ENCODE data around the gene ZBTB34.
"Not testable (repeated sequence)": the region's sequence is repeated elsewhere in the genome, so short reads cannot be mapped to it uniquely, and the experiment has no call there.

ZBTB34 gene

GRCh38 chr9:126860077-126860756, at the start of gene ZBTB34:
TSS of gene ZBTB34 (plus strand) at chr9:126860639. CDS start at chr9:126879400, 18,761 bp downstream.
- peak; percentile 53 for DNase-seq (ENCODE audit: low read depth)

- DNase-seq (ENCODE audit: low read depth), result no peak
These were observed 47.4 kb upstream of the ZBTB34 start for GRCh38 chr9:126813072-126813471.

GRCh38 chr9:126814091-126814490, 46.3 kb upstream of the ZBTB34 start:
- DNase-seq (ENCODE audit: low read depth), result no peak

GRCh38 chr9:126817615-126818014, 42.8 kb upstream of the ZBTB34 start:
- not testable (repeated sequence) for DNase-seq (ENCODE audit: low read depth)

GRCh38 chr9:126818482-126818881, 42.0 kb upstream of the ZBTB34 start:
- DNase-seq (ENCODE audit: low read depth), result no peak

- DNase-seq (ENCODE audit: low read depth), result no peak
These were observed 41.0 kb upstream of the ZBTB34 start for GRCh38 chr9:126819482-126819881.

GRCh38 chr9:126822278-126822677, 38.2 kb upstream of the ZBTB34 start:
- no peak for DNase-seq (ENCODE audit: low read depth)

GRCh38 chr9:126822873-126823272, 37.6 kb upstream of the ZBTB34 start:
- no peak for DNase-seq (ENCODE audit: low read depth)

- DNase-seq (ENCODE audit: low read depth), result not testable (repeated sequence)
These were observed 36.4 kb upstream of the ZBTB34 start for GRCh38 chr9:126824052-126824451.

- DNase-seq (ENCODE audit: low read depth), result no peak
These were observed 33.2 kb upstream of the ZBTB34 start for GRCh38 chr9:126827227-126827626.

- no peak for DNase-seq (ENCODE audit: low read depth)
These were observed 31.4 kb upstream of the ZBTB34 start for GRCh38 chr9:126829035-126829434.

GRCh38 chr9:126830827-126831226, 29.6 kb upstream of the ZBTB34 start:
- no peak for DNase-seq (ENCODE audit: low read depth)

- DNase-seq (ENCODE audit: low read depth), result no peak
These were observed 28.0 kb upstream of the ZBTB34 start for GRCh38 chr9:126832440-126832839.

GRCh38 chr9:126833020-126833419, 27.4 kb upstream of the ZBTB34 start:
- DNase-seq (ENCODE audit: low read depth), result no peak

- DNase-seq (ENCODE audit: low read depth), result no peak
These were observed 26.6 kb upstream of the ZBTB34 start for GRCh38 chr9:126833710-126834345.

GRCh38 chr9:126834672-126835071, 25.8 kb upstream of the ZBTB34 start:
- DNase-seq (ENCODE audit: low read depth), result no peak

GRCh38 chr9:126836216-126836615, 24.2 kb upstream of the ZBTB34 start:
- DNase-seq (ENCODE audit: low read depth), result no peak

GRCh38 chr9:126838055-126838811, 22.2 kb upstream of the ZBTB34 start:
- no peak for DNase-seq (ENCODE audit: low read depth)

- DNase-seq (ENCODE audit: low read depth), result no peak
These were observed 21.5 kb upstream of the ZBTB34 start for GRCh38 chr9:126838895-126839294.

- no peak for DNase-seq (ENCODE audit: low read depth)
These were observed 21.1 kb upstream of the ZBTB34 start for GRCh38 chr9:126839301-126839700.

GRCh38 chr9:126842220-126842842, 18.1 kb upstream of the ZBTB34 start:
- no peak for DNase-seq (ENCODE audit: low read depth)

- DNase-seq (ENCODE audit: low read depth), result no peak
These were observed 17.3 kb upstream of the ZBTB34 start for GRCh38 chr9:126842977-126843799.

Data from stimulated activated CD8-positive, alpha-beta memory T cell treated with anti-CD3 and anti-CD28 coated beads, Interleukin-7, amount 100 ng/mL, for 24 hours (primary cell).